IMR-90 (cell line): Measurements from ENCODE around the gene MNS1. TPM values are rescaled to one million over a fixed set of nuclear protein-coding genes. Genes with fewer than 3 reads are reported as not detected.
"Not testable (repeated sequence)": the region's sequence is repeated elsewhere in the genome, so short reads cannot be mapped to it uniquely, and the experiment has no call there.

Experiments
- ATAC-seq: fragments of 200-7000 bp; cut with Tn5 transposase; 2 replicates; pipeline ENCODE4 v1.9.1; 2020; ENCODE audit warnings: low read depth, mild to moderate bottlenecking, moderate library complexity
- BruUV-seq: library from RNA; stranded (reverse); fragments of 400-500 nt; replicated peaks from 2 replicates; lab custom pipeline; 2021; lab: Mats Ljungman, UMichigan
- CTCF ChIA-PET: fragments of 300-600 bp; formaldehyde crosslinking; extraction: SDS; loops from one replicate; lab custom pipeline; 2021; ENCODE audit warnings: antibody characterized with exemption; lab: Yijun Ruan, JAX
- POLR2A ChIA-PET: fragments of 300-600 bp; sonication (Branson Sonifier 250); formaldehyde crosslinking; loops from one replicate; lab custom pipeline; 2022; ENCODE audit warnings: antibody characterized with exemption; ENCODE audit not compliant: unreplicated experiment; lab: Charles Lee
- DNase-seq: peaks from one replicate; pipeline ENCODE4 v3.0.0; 2013
- H2AFZ ChIP-seq: replicated peaks from 2 replicates; pipeline ENCODE3; 2013; ENCODE audit warnings: low read length, mild to moderate bottlenecking; ENCODE audit not compliant: poor library complexity
- H2AK5ac ChIP-seq: 2 replicates; pipeline ENCODE4 v1.6.1; 2013; ENCODE audit warnings: low read depth, low read length, inconsistent platforms
- H2AK9ac ChIP-seq: replicated peaks from 2 replicates; pipeline ENCODE3; 2013; ENCODE audit warnings: mild to moderate bottlenecking, low read depth, low read length, moderate library complexity; ENCODE audit not compliant: poor library complexity
- H2BK120ac ChIP-seq: 2 replicates; pipeline ENCODE4 v1.6.1; 2013; ENCODE audit warnings: low read depth, low read length, inconsistent platforms
- H2BK15ac ChIP-seq: 3 replicates; pipeline ENCODE4 v1.6.1; 2013; ENCODE audit warnings: low read depth, low read length, inconsistent platforms
- H2BK20ac ChIP-seq: 2 replicates; pipeline ENCODE4 v1.6.1; 2013; ENCODE audit warnings: low read depth, mild to moderate bottlenecking, inconsistent platforms, low read length, moderate library complexity
- H2BK5ac ChIP-seq: 2 replicates; pipeline ENCODE4 v1.6.1; 2013; ENCODE audit warnings: mild to moderate bottlenecking, low read depth, low read length, inconsistent platforms; ENCODE audit not compliant: poor library complexity, severe bottlenecking
- H3K14ac ChIP-seq: replicated peaks from 2 replicates; pipeline ENCODE4 v1.6.1; 2013; ENCODE audit warnings: low read depth, low read length, inconsistent platforms
- H3K18ac ChIP-seq: 2 replicates; pipeline ENCODE4 v1.6.1; 2013; ENCODE audit warnings: low read depth, low read length, control low read depth
- H3K23ac ChIP-seq: 2 replicates; pipeline ENCODE4 v1.6.1; 2013; ENCODE audit warnings: low read depth, low read length, inconsistent platforms
- H3K27ac ChIP-seq: 2 replicates; pipeline ENCODE4 v1.5.1; 2013; ENCODE audit warnings: mild to moderate bottlenecking, control low read depth, low read length; ENCODE audit not compliant: insufficient read depth
- H3K27me3 ChIP-seq: 2 replicates; pipeline ENCODE4 v1.6.1; 2013; ENCODE audit warnings: low read length; ENCODE audit not compliant: control insufficient read depth, insufficient read depth
- H3K36me3 ChIP-seq: 2 replicates; pipeline ENCODE4 v1.6.1; 2013; ENCODE audit warnings: low read length, mixed read lengths; ENCODE audit not compliant: control insufficient read depth, insufficient read depth
- H3K4ac ChIP-seq: 2 replicates; pipeline ENCODE4 v1.6.1; 2013; ENCODE audit warnings: low read depth, low read length, inconsistent platforms
- H3K4me1 ChIP-seq: 2 replicates; pipeline ENCODE4 v1.6.1; 2013; ENCODE audit warnings: low read length, mixed read lengths; ENCODE audit not compliant: control insufficient read depth, insufficient read depth
- H3K4me2 ChIP-seq: 2 replicates; pipeline ENCODE4 v1.6.1; 2013; ENCODE audit warnings: low read depth, mild to moderate bottlenecking, control low read depth, low read length, moderate library complexity
- H3K4me3 ChIP-seq: 2 replicates; pipeline ENCODE4 v1.5.1; 2013; ENCODE audit warnings: low read depth, mild to moderate bottlenecking, control low read depth, low read length, moderate library complexity; ENCODE audit not compliant: insufficient read depth
- H3K56ac ChIP-seq: 2 replicates; pipeline ENCODE4 v1.6.1; 2013; ENCODE audit warnings: low read length, inconsistent platforms; ENCODE audit not compliant: insufficient read depth; ENCODE audit errors: extremely low read depth
- H3K79me1 ChIP-seq, 2 experiments: 2 replicates each; pipeline ENCODE4 v1.6.1; 2013; ENCODE audit warnings: low read length in 2 of 2, inconsistent platforms in 1 of 2, low read depth in 1 of 2
- H3K9ac ChIP-seq: 2 replicates; pipeline ENCODE4 v1.6.1; 2013; ENCODE audit warnings: low read depth, low read length, control low read depth
- H3K9me1 ChIP-seq: 2 replicates; pipeline ENCODE4 v1.6.1; 2013; ENCODE audit warnings: low read length, inconsistent platforms; ENCODE audit not compliant: insufficient read depth
- H3K9me3 ChIP-seq: 2 replicates; pipeline ENCODE4 v1.6.1; 2013; ENCODE audit warnings: low read length; ENCODE audit not compliant: control insufficient read depth, insufficient read depth
- H4K20me1 ChIP-seq: 2 replicates; pipeline ENCODE4 v1.6.1; 2013; ENCODE audit warnings: low read length, inconsistent platforms; ENCODE audit not compliant: insufficient read depth
- H4K5ac ChIP-seq: 2 replicates; pipeline ENCODE4 v1.6.1; 2013; ENCODE audit warnings: mild to moderate bottlenecking, low read depth, low read length, control low read depth
- H4K8ac ChIP-seq, 2 experiments: 2 replicates each; pipeline ENCODE4 v1.6.1; 2013; ENCODE audit warnings: low read depth in 2 of 2, low read length in 2 of 2, control low read depth in 1 of 2, inconsistent platforms in 1 of 2
- H4K91ac ChIP-seq: 2 replicates; pipeline ENCODE4 v1.6.1; 2013; ENCODE audit warnings: low read depth, low read length, inconsistent platforms; ENCODE audit not compliant: insufficient read depth
- WGBS, 2 experiments: methylation state at CpG; one replicate each; pipeline versions ENCODE4 v1.1.5 to v1.1.7; 2013; ENCODE audit warnings: missing lambda C conversion rate in 2 of 2; ENCODE audit not compliant: insufficient read length in 1 of 2; ENCODE audit errors: extremely low coverage in 2 of 2; 5-methylcytosine and 5-hydroxymethylcytosine counted together
- dilution Hi-C: fragments of 300-500 bp; cut with HindIII; formaldehyde crosslinking; loops from one replicate; pipeline ENCODE4 v1.14.3; 2018; ENCODE audit warnings: low sequenced_read_pairs; ENCODE audit not compliant: unreplicated experiment
- in situ Hi-C: fragments of 300-500 bp; cut with MboI; formaldehyde crosslinking; loops from 3 replicates; pipeline ENCODE4 v1.14.3; 2019; ENCODE audit warnings: low sequenced_read_pairs, inconsistent platforms, mixed read lengths
- intact Hi-C: fragments of 100-400 bp; cut with micrococcal nuclease; formaldehyde crosslinking; loops from 2 replicates; pipeline ENCODE4 v1.10.0; 2022
- polyA plus RNA-seq, 3 experiments: library from polyadenylated mRNA; depleted of rRNA; stranded (reverse); fragments of >200 nt; gene quantifications; 2 replicates each; pipeline ENCODE4 v1.2.3, GENCODE V29; 2012; ENCODE audit warnings: low replicate concordance in 1 of 3
- total RNA-seq: library from RNA; depleted of rRNA; stranded (reverse); fragments of >200 nt; gene quantifications from 2 replicates; pipeline ENCODE4 v1.2.3, GENCODE V29; 2012

MNS1 gene
- total and polyA plus RNA-seq, 2 of the 4 experiments (the other 2 are of a cell fraction) = 0.36 to 0.84 TPM

DNA sequence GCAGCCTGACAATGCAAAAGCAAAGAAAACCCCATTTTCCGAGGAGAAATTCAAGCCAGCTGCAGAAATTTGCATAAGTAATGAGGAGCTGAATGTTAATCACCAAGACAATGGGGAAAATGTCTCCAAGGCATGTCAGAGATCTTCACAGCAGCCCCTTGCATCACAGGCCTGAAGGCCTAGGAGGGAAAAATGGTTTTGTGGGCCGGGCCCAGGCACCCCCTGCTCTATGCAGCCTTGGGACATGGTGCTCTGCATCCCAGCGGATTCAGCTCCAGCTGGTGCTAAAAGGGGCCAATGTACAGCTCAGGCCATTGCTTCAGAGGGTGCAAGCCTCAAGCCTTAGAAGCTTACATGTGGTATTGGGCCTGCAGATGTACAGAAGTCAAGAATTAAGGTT, 20.5 kb upstream of the MNS1 start:
- H4K91ac ChIP-seq, H3K27ac ChIP-seq, H4K8ac ChIP-seq, H3K9me3 ChIP-seq, H3K4me1 ChIP-seq, H3K9me1 ChIP-seq, H3K9ac ChIP-seq, H4K20me1 ChIP-seq, H3K4me3 ChIP-seq, intact Hi-C loops, H3K56ac ChIP-seq, H3K4me2 ChIP-seq, H3K14ac ChIP-seq, H2AK9ac ChIP-seq, in situ Hi-C loops, H2BK15ac ChIP-seq, H2BK120ac ChIP-seq, DNase-seq, ATAC-seq, BruUV-seq, H2BK5ac ChIP-seq, H3K4ac ChIP-seq, H2AFZ ChIP-seq, H2AK5ac ChIP-seq, H3K27me3 ChIP-seq, H3K23ac ChIP-seq, CTCF ChIA-PET, H4K5ac ChIP-seq, POLR2A ChIA-PET, H3K36me3 ChIP-seq, H2BK20ac ChIP-seq, H3K18ac ChIP-seq, H3K79me1 ChIP-seq: not testable (repeated sequence)
- 70% methylated on average over 2 of the region's 3 CpGs; no CpG with 5 or more reads in 1 of the 2 experiments for WGBS, 2 experiments
- dilution Hi-C loops = loop anchor here (25.0 kb wide), 2 partner anchors 652 to 777 kb away; no protein-coding TSS in a partner anchor
